A204.1 (cell line): ENCODE data around the gene TAF15.

Experiments used
- FAIRE-seq: peaks from 2 replicates; lab custom pipeline; 2012; peaks lifted over from hg19 to GRCh38; lab: Jason Lieb, UNC

TAF15 gene

GRCh38 chr17:35872196-35872980 is 63.1 kb downstream of the TAF15 start:
- FAIRE-seq, result no peak

GRCh38 chr17:35875072-35875799 is 66.0 kb downstream of the TAF15 start:
- no peak for FAIRE-seq

GRCh38 chr17:35875800-35876139 is 66.5 kb downstream of the TAF15 start:
- no peak for FAIRE-seq

- FAIRE-seq, result no peak
Measured at GRCh38 chr17:35876534-35876933, 67.2 kb downstream of the TAF15 start.

- FAIRE-seq, result no peak
Measured at GRCh38 chr17:35877345-35878029, 68.2 kb downstream of the TAF15 start.

GRCh38 chr17:35878361-35878760 is 69.1 kb downstream of the TAF15 start:
- FAIRE-seq, result no peak

GRCh38 chr17:35879773-35880654 is 70.7 kb downstream of the TAF15 start, which contains the start of gene CCL5:
Gene CCL5, minus strand, starts transcription at chr17:35880360.
- FAIRE-seq, result no peak

- no peak for FAIRE-seq
Measured at GRCh38 chr17:35889241-35889640, 80.0 kb downstream of the TAF15 start.

GRCh38 chr17:35889818-35890773 is 80.8 kb downstream of the TAF15 start:
- no peak for FAIRE-seq

GRCh38 chr17:35890774-35891155 is 81.5 kb downstream of the TAF15 start:
- FAIRE-seq, result no peak

GRCh38 chr17:35891269-35891668 is 82.0 kb downstream of the TAF15 start:
- FAIRE-seq, result no peak

- FAIRE-seq, result no peak
Measured at GRCh38 chr17:35892091-35893035, 83.1 kb downstream of the TAF15 start.

GRCh38 chr17:35893751-35894150 is 84.5 kb downstream of the TAF15 start:
- no peak for FAIRE-seq

- FAIRE-seq, result no peak
Measured at GRCh38 chr17:35894206-35894605, 84.9 kb downstream of the TAF15 start.

- no peak for FAIRE-seq
Measured at GRCh38 chr17:35895636-35896587, 86.6 kb downstream of the TAF15 start.
